Uterus (tissue), 2 donors: ENCODE results near the gene CARS1.

ENCODE experiments used
- CTCF ChIP-seq, 4 experiments: fragments of 200-600 bp in 2 of 4; fragments of 450-650 bp in 2 of 4; sonication (generic) in 2 of 4; IDR thresholded peaks; one replicate each; pipeline ENCODE4 v1.5.1; 2016 to 2019; ENCODE audit warnings: antibody characterized with exemption in 4 of 4, mild to moderate bottlenecking in 2 of 4, moderate library complexity in 1 of 4
- POLR2A ChIP-seq, 2 donors: fragments of 450-650 bp; IDR thresholded peaks; one replicate each; pipeline ENCODE4 v1.6.1; 2016; ENCODE audit warnings: antibody characterized with exemption in 2 of 2, mild to moderate bottlenecking in 1 of 2, moderate library complexity in 1 of 2

- TF ChIP-seq CTCF (IDR thresholded peaks at IDR 0.05) (no peak), POLR2A (IDR thresholded peaks at IDR 0.05) (no peak)
Measured at GRCh38 chr11:2990617-2991451, 66.4 kb downstream of the CARS1 start.
